AG09309 (cell line): ENCODE measurements around the gene AUTS2.

Experiments
- DNase-seq: peaks from one replicate; pipeline ENCODE4 v3.0.0-alpha.2; 2010; ENCODE audit warnings: low read depth
- H3K4me3 ChIP-seq: 2 replicates; pipeline ENCODE4 v1.5.1; 2011; ENCODE audit warnings: mild to moderate bottlenecking, low read depth, low read length, moderate library complexity; ENCODE audit not compliant: control insufficient read depth
- CTCF ChIP-seq: IDR thresholded peaks from 2 replicates; pipeline ENCODE4 v1.5.1; 2011; ENCODE audit warnings: mild to moderate bottlenecking, low read depth, low read length, inconsistent platforms; ENCODE audit not compliant: insufficient read depth, control insufficient read depth; ENCODE audit errors: missing control alignments

The AUTS2 gene

GRCh38 chr7:69702357-69702756, 104.1 kb downstream of the AUTS2 start:
- DNase-seq = no peak
- TF ChIP-seq CTCF = no peak
- no peak overlapping the region for H3K4me3 ChIP-seq

GRCh38 chr7:69703099-69703498, 104.8 kb downstream of the AUTS2 start:
- no peak overlapping the region for H3K4me3 ChIP-seq
- DNase-seq = no peak
- no peak for TF ChIP-seq CTCF

GRCh38 chr7:69706070-69706469, 107.8 kb downstream of the AUTS2 start:
- no peak for DNase-seq
- no peak for TF ChIP-seq CTCF
- H3K4me3 ChIP-seq = no peak overlapping the region

- TF ChIP-seq CTCF = no peak
- no peak for DNase-seq
- no peak overlapping the region for H3K4me3 ChIP-seq
Measured at GRCh38 chr7:69708857-69709256, 110.6 kb downstream of the AUTS2 start.

- no peak for DNase-seq
- no peak for TF ChIP-seq CTCF
- H3K4me3 ChIP-seq = no peak overlapping the region
Measured at GRCh38 chr7:69710768-69711438, 112.6 kb downstream of the AUTS2 start.

- no peak for DNase-seq
- H3K4me3 ChIP-seq = no peak overlapping the region
- TF ChIP-seq CTCF = no peak
Measured at GRCh38 chr7:69714886-69715576, 116.8 kb downstream of the AUTS2 start.
